A673 (cell line): ENCODE results near the gene ESPNL. TPM values are rescaled to one million over a fixed set of nuclear protein-coding genes. Genes with fewer than 3 reads are reported as not detected.

Experiments used
- BruUV-seq: library from RNA; stranded (reverse); fragments of 400-500 nt; replicated peaks from 2 replicates; lab custom pipeline; 2021; lab: Mats Ljungman, UMichigan
- CTCF ChIA-PET: fragments of 300-600 bp; sonication (Branson Sonifier 250); formaldehyde crosslinking; loops from one replicate; lab custom pipeline; 2022; ENCODE audit warnings: antibody characterized with exemption; lab: Charles Lee
- POLR2A ChIA-PET: fragments of 300-600 bp; sonication (Branson Sonifier 250); formaldehyde crosslinking; loops from one replicate; lab custom pipeline; 2022; ENCODE audit warnings: antibody characterized with exemption; ENCODE audit not compliant: low non-redundant PET; lab: Charles Lee
- DNase-seq: peaks from one replicate; pipeline ENCODE4 v3.0.0-alpha.2; 2015; ENCODE audit warnings: low spot score
- H3K27ac ChIP-seq: fragments of 200-600 bp; sonication (generic); 2 replicates; pipeline ENCODE4 v1.5.1; 2016; ENCODE audit warnings: mixed run types, low read depth, mild to moderate bottlenecking, mixed read lengths, antibody characterized with exemption, low read length; ENCODE audit not compliant: poor library complexity, severe bottlenecking
- H3K27me3 ChIP-seq: fragments of 200-600 bp; sonication (generic); replicated peaks from 2 replicates; pipeline ENCODE4 v1.6.1; 2017; ENCODE audit warnings: mixed run types, low read depth, mild to moderate bottlenecking, mixed read lengths, antibody characterized with exemption, low read length; ENCODE audit not compliant: insufficient read depth, poor library complexity
- H3K36me3 ChIP-seq: fragments of 200-600 bp; sonication (generic); 2 replicates; pipeline ENCODE4 v1.6.1; 2016; ENCODE audit warnings: mixed run types, mild to moderate bottlenecking, mixed read lengths, antibody characterized with exemption, low read length; ENCODE audit not compliant: insufficient read depth, poor library complexity, severe bottlenecking
- H3K4me1 ChIP-seq: fragments of 200-600 bp; sonication (generic); 2 replicates; pipeline ENCODE4 v1.6.1; 2017; ENCODE audit warnings: mixed run types, mild to moderate bottlenecking, mixed read lengths, antibody characterized with exemption, low read length; ENCODE audit not compliant: insufficient read depth, poor library complexity, severe bottlenecking
- H3K4me3 ChIP-seq: fragments of 200-600 bp; sonication (generic); 2 replicates; pipeline ENCODE4 v1.5.1; 2016; ENCODE audit warnings: low read depth, mixed run types, mild to moderate bottlenecking, mixed read lengths, low read length; ENCODE audit not compliant: poor library complexity, severe bottlenecking
- H3K9me3 ChIP-seq: fragments of 200-600 bp; sonication (generic); 2 replicates; pipeline ENCODE4 v1.6.1; 2016; ENCODE audit warnings: mixed run types, low read depth, mild to moderate bottlenecking, mixed read lengths, antibody characterized with exemption, low read length; ENCODE audit not compliant: poor library complexity, severe bottlenecking
- CTCF ChIP-seq: fragments of 300-800, 200-600 bp; sonication (generic); conservative IDR thresholded peaks from 2 replicates; pipeline ENCODE4 v1.5.1; 2017; ENCODE audit warnings: low read depth, mild to moderate bottlenecking, antibody characterized with exemption, low read length, moderate library complexity, mixed read lengths
- EZH2 ChIP-seq: fragments of 200-600 bp; sonication (generic); IDR thresholded peaks from 2 replicates; pipeline ENCODE4 v1.6.1; 2017; ENCODE audit warnings: borderline replicate concordance, low read depth, mild to moderate bottlenecking, mixed read lengths, antibody characterized with exemption, low read length; ENCODE audit not compliant: poor library complexity, severe bottlenecking
- intact Hi-C: fragments of 100-400 bp; cut with micrococcal nuclease; formaldehyde crosslinking; loops from one replicate; pipeline ENCODE4 v1.10.0; 2022; ENCODE audit not compliant: unreplicated experiment
- total RNA-seq: library from RNA; stranded (reverse); gene quantifications from 2 replicates; pipeline ENCODE4 v1.2.3, GENCODE V29; 2021

Gene ESPNL
- total RNA-seq, 1 experiment from 2014 or later: 0.30 TPM

- POLR2A ChIA-PET: no interaction called here
Observed at GRCh38 chr2:238129166-238130010, 29.2 kb downstream of the ESPNL start.

GRCh38 chr2:238130111-238130695 is 30.1 kb downstream of the ESPNL start:
- H3K27ac ChIP-seq: no peak overlapping the region
- no peaks in the 10 kb centered on the region for H3K4me1 ChIP-seq
- intact Hi-C loops: no loop called here
- ChIA-PET CTCF (no interaction called here), POLR2A (no interaction called here)
- no TSS peak for BruUV-seq
- no peaks in the 10 kb centered on the region for H3K27me3 ChIP-seq
- no peak for DNase-seq
- TF ChIP-seq CTCF (no peak), EZH2 (no peak)
- H3K36me3 ChIP-seq: no peaks in the 10 kb centered on the region
- H3K4me3 ChIP-seq: no peak overlapping the region
- H3K9me3 ChIP-seq: no peaks in the 10 kb centered on the region

More at GRCh38 chr2:238129166-238130010, 29.2 kb downstream of the ESPNL start:
- BruUV-seq: no TSS peak
- Histone ChIP-seq H3K4me3 (no peak overlapping the region), H3K27ac (no peak overlapping the region), H3K9me3 (no peaks in the 10 kb centered on the region), H3K36me3 (no peaks in the 10 kb centered on the region), H3K4me1 (no peaks in the 10 kb centered on the region), H3K27me3 (no peaks in the 10 kb centered on the region)
- no peak for DNase-seq
- CTCF ChIA-PET: no interaction called here
- intact Hi-C loops: no loop called here
- TF ChIP-seq CTCF (no peak), EZH2 (no peak)

- Histone ChIP-seq H3K27ac (no peak overlapping the region), H3K4me1 (no peaks in the 10 kb centered on the region), H3K27me3 (no peaks in the 10 kb centered on the region), H3K9me3 (no peaks in the 10 kb centered on the region), H3K36me3 (no peaks in the 10 kb centered on the region), H3K4me3 (no peak overlapping the region)
- POLR2A ChIA-PET: no interaction called here
- CTCF ChIA-PET: no interaction called here
- intact Hi-C loops: no loop called here
- BruUV-seq: no TSS peak
- no peak for DNase-seq
- TF ChIP-seq EZH2 (no peak), CTCF (no peak)
Observed at GRCh38 chr2:238130696-238131628, 30.8 kb downstream of the ESPNL start.
